Trophoblast cell (in vitro differentiated cells and primary cell): ENCODE measurements around the gene HMGB4.

ENCODE experiments used
- DNase-seq, 2 donors: peaks; one replicate each; pipeline ENCODE4 v3.0.0-alpha.2; 2016
- H2AFZ ChIP-seq: 2 replicates; pipeline ENCODE4 v1.6.1; 2013; ENCODE audit warnings: low read length, moderate library complexity, mild to moderate bottlenecking; ENCODE audit not compliant: insufficient read depth, poor library complexity
- H2AK5ac ChIP-seq: 2 replicates; pipeline ENCODE4 v1.6.1; 2013; ENCODE audit warnings: mild to moderate bottlenecking, low read length
- H2BK120ac ChIP-seq: 2 replicates; pipeline ENCODE4 v1.6.1; 2013; ENCODE audit warnings: low read length, mild to moderate bottlenecking, moderate library complexity; ENCODE audit not compliant: insufficient read depth, poor library complexity
- H2BK12ac ChIP-seq: 2 replicates; pipeline ENCODE4 v1.6.1; 2013; ENCODE audit warnings: mild to moderate bottlenecking, low read length, moderate library complexity
- H2BK5ac ChIP-seq: 2 replicates; pipeline ENCODE4 v1.6.1; 2013; ENCODE audit warnings: low read length, low read depth, moderate library complexity, mild to moderate bottlenecking; ENCODE audit not compliant: poor library complexity
- H3K14ac ChIP-seq: 2 replicates; pipeline ENCODE4 v1.6.1; 2013; ENCODE audit warnings: mild to moderate bottlenecking, low read length
- H3K18ac ChIP-seq: 2 replicates; pipeline ENCODE4 v1.6.1; 2013; ENCODE audit warnings: mild to moderate bottlenecking, low read length
- H3K23ac ChIP-seq: 2 replicates; pipeline ENCODE4 v1.6.1; 2013; ENCODE audit warnings: low read length
- H3K27ac ChIP-seq: 2 replicates; pipeline ENCODE4 v1.5.1; 2013; ENCODE audit warnings: low read depth, mild to moderate bottlenecking, inconsistent platforms, low read length, moderate library complexity
- H3K27me3 ChIP-seq: 2 replicates; pipeline ENCODE4 v1.6.1; 2013; ENCODE audit warnings: inconsistent platforms, mild to moderate bottlenecking, low read length, moderate library complexity; ENCODE audit not compliant: insufficient read depth
- H3K36me3 ChIP-seq, 2 experiments: 1 replicate in 1 of 2; 2 replicates in 1 of 2; pipeline ENCODE4 v1.6.1; 2013; ENCODE audit warnings: low read length in 2 of 2, mild to moderate bottlenecking in 2 of 2, moderate library complexity in 1 of 2; ENCODE audit not compliant: insufficient read depth in 2 of 2, control insufficient read depth in 1 of 2
- H3K4ac ChIP-seq: 2 replicates; pipeline ENCODE4 v1.6.1; 2013; ENCODE audit warnings: low read depth, mild to moderate bottlenecking, low read length, moderate library complexity
- H3K4me1 ChIP-seq, 2 experiments: 1 replicate in 1 of 2; 2 replicates in 1 of 2; pipeline ENCODE4 v1.6.1; 2013; ENCODE audit warnings: low read length in 2 of 2, mild to moderate bottlenecking in 2 of 2, moderate library complexity in 1 of 2; ENCODE audit not compliant: insufficient read depth in 2 of 2, control insufficient read depth in 1 of 2
- H3K4me2 ChIP-seq: 2 replicates; pipeline ENCODE4 v1.6.1; 2013; ENCODE audit warnings: inconsistent platforms, mild to moderate bottlenecking, low read length, moderate library complexity
- H3K4me3 ChIP-seq: 2 replicates; pipeline ENCODE4 v1.5.1; 2013; ENCODE audit warnings: mild to moderate bottlenecking, low read depth, low read length, inconsistent platforms
- H3K79me1 ChIP-seq: one replicate; pipeline ENCODE4 v1.6.1; 2013; ENCODE audit warnings: low read length
- H3K79me2 ChIP-seq: 2 replicates; pipeline ENCODE4 v1.6.1; 2013; ENCODE audit warnings: low read length, mild to moderate bottlenecking; ENCODE audit not compliant: control insufficient read depth, insufficient read depth, poor library complexity
- H3K9ac ChIP-seq: 2 replicates; pipeline ENCODE4 v1.6.1; 2013; ENCODE audit warnings: mild to moderate bottlenecking, low read length
- H3K9me3 ChIP-seq: 2 replicates; pipeline ENCODE4 v1.6.1; 2013; ENCODE audit warnings: low read depth, mild to moderate bottlenecking, control low read depth, inconsistent platforms, low read length; ENCODE audit not compliant: insufficient read depth
- H4K12ac ChIP-seq: 2 replicates; pipeline ENCODE4 v1.6.1; 2013; ENCODE audit warnings: low read depth, mild to moderate bottlenecking, low read length, moderate library complexity
- H4K8ac ChIP-seq: 2 replicates; pipeline ENCODE4 v1.6.1; 2013; ENCODE audit warnings: low read depth, mild to moderate bottlenecking, low read length, moderate library complexity
- H4K91ac ChIP-seq: one replicate; pipeline ENCODE4 v1.6.1; 2013; ENCODE audit warnings: low read depth, mild to moderate bottlenecking, low read length, moderate library complexity
- WGBS: extraction: QIAGEN DNeasy Blood & Tissue Kit; methylation state at CpG from one replicate; pipeline ENCODE4 v1.1.7; 2013; ENCODE audit warnings: missing lambda C conversion rate; ENCODE audit not compliant: insufficient read length, insufficient coverage; ENCODE audit errors: extremely low coverage; 5-methylcytosine and 5-hydroxymethylcytosine counted together

HMGB4 gene

DNA sequence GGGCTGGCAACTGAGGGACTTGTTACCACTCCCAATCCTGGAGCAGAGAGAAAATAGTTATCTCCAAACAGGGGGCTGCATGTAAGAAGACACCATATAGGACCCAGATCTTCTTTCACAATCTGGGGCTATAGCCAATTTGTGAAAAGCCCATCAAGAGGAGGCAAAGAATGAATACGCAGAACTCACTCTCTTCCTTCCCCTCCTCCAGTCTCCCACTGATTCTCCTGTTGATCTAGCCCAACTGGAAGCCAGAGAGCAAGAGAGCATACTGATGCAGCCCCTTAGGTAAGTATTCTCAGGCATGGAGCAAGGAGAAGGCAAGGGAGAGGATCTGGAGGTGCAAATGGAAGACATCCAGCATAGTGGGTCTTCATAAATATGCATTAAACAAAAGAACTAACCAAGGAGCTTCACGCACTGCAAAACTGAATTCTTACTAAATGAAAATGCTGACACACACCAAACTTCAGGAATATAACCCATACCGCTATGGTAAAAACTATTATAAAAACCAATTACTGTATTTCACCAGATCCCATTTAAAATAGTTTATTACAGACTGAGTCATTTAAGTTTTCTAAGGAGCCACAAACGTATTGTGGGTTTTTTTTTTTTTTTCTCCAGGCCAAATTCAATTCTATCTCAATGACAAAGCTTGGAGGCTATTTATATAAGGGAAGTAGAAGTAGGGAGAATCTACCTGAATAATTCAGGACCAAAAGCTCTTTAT lies 15.5 kb upstream of the HMGB4 start:
- Histone ChIP-seq H2BK12ac (no peak overlapping the region), H3K14ac (no peak overlapping the region), H3K23ac (no peak overlapping the region), H3K4ac (no peak overlapping the region), H3K27me3 (no peaks in the 10 kb centered on the region), H3K4me2 (no peak overlapping the region), H4K12ac (no peak overlapping the region), H3K4me1 (peaks cover 0 to 3% of the 10 kb centered on the region in 2 experiments), H3K4me3 (no peak overlapping the region), H4K91ac (no peak overlapping the region), H3K36me3 (no peaks in the 10 kb centered on the region), H3K79me1 (no peaks in the 10 kb centered on the region), H2AFZ (no peak overlapping the region), H2BK120ac (no peak overlapping the region), H4K8ac (no peak overlapping the region), H2AK5ac (no peak overlapping the region), H2BK5ac (no peak overlapping the region), H3K9me3 (no peaks in the 10 kb centered on the region), H3K27ac (no peak overlapping the region), H3K79me2 (no peaks in the 10 kb centered on the region), H3K18ac (no peak overlapping the region), H3K9ac (no peak overlapping the region)
- DNase-seq, result no peak
- WGBS, result no CpG with 5 or more reads among the region's 4 CpGs

GRCh38 chr1:33849211-33849610 lies 14.7 kb upstream of the HMGB4 start:
- Histone ChIP-seq H2BK12ac (no peak overlapping the region), H3K18ac (no peak overlapping the region), H3K79me2 (no peaks in the 10 kb centered on the region), H3K79me1 (no peaks in the 10 kb centered on the region), H3K4me3 (no peak overlapping the region), H3K14ac (no peak overlapping the region), H3K4ac (no peak overlapping the region), H2BK5ac (no peak overlapping the region), H4K8ac (no peak overlapping the region), H2AFZ (no peak overlapping the region), H3K9me3 (no peaks in the 10 kb centered on the region), H3K27me3 (no peaks in the 10 kb centered on the region), H2BK120ac (no peak overlapping the region), H4K12ac (no peak overlapping the region), H3K9ac (no peak overlapping the region), H2AK5ac (no peak overlapping the region), H4K91ac (no peak overlapping the region), H3K23ac (no peak overlapping the region), H3K4me2 (no peak overlapping the region), H3K36me3 (no peaks in the 10 kb centered on the region), H3K4me1 (peaks cover 0 to 3% of the 10 kb centered on the region in 2 experiments), H3K27ac (no peak overlapping the region)
- DNase-seq, result no peak
- WGBS, result no CpG with 5 or more reads among the region's 1 CpG

- Histone ChIP-seq H3K27me3 (no peaks in the 10 kb centered on the region), H3K9me3 (peaks cover 2% of the 10 kb centered on the region), H2BK120ac (no peak overlapping the region), H3K79me2 (no peaks in the 10 kb centered on the region), H3K14ac (no peak overlapping the region), H3K27ac (no peak overlapping the region), H4K8ac (no peak overlapping the region), H3K4me1 (peaks cover 0 to 3% of the 10 kb centered on the region in 2 experiments), H3K4ac (no peak overlapping the region), H4K91ac (no peak overlapping the region), H2BK5ac (no peak overlapping the region), H3K4me2 (no peak overlapping the region), H2AFZ (no peak overlapping the region), H2AK5ac (no peak overlapping the region), H2BK12ac (no peak overlapping the region), H3K4me3 (no peak overlapping the region), H4K12ac (no peak overlapping the region), H3K23ac (no peak overlapping the region), H3K36me3 (no peaks in the 10 kb centered on the region), H3K79me1 (no peaks in the 10 kb centered on the region), H3K18ac (no peak overlapping the region), H3K9ac (no peak overlapping the region)
- DNase-seq, result no peak
- no CpG with 5 or more reads among the region's 1 CpG for WGBS
Observed at GRCh38 chr1:33850481-33850880, 13.4 kb upstream of the HMGB4 start.

GRCh38 chr1:33852711-33853110 lies 11.2 kb upstream of the HMGB4 start:
- H3K9me3 ChIP-seq, result peaks cover 2% of the 10 kb centered on the region
- H3K79me1 ChIP-seq, result no peaks in the 10 kb centered on the region
- no peak overlapping the region for H4K8ac ChIP-seq
- no peak overlapping the region for H3K14ac ChIP-seq
- H3K23ac ChIP-seq, result no peak overlapping the region
- no peak overlapping the region for H3K9ac ChIP-seq
- no peak overlapping the region for H3K4me3 ChIP-seq
- no peak overlapping the region for H2AK5ac ChIP-seq
- H4K91ac ChIP-seq, result no peak overlapping the region
- no peak overlapping the region for H2BK120ac ChIP-seq
- H3K18ac ChIP-seq, result no peak overlapping the region
- no peak overlapping the region for H3K4me2 ChIP-seq
- no peaks in the 10 kb centered on the region for H3K79me2 ChIP-seq
- H3K27ac ChIP-seq, result no peak overlapping the region
- H3K4me1 ChIP-seq, result peaks cover 0 to 3% of the 10 kb centered on the region in 2 experiments
- H2AFZ ChIP-seq, result no peak overlapping the region
- no peaks in the 10 kb centered on the region for H3K36me3 ChIP-seq
- DNase-seq, result no peak
- H3K27me3 ChIP-seq, result no peaks in the 10 kb centered on the region
- no peak overlapping the region for H2BK5ac ChIP-seq
- H4K12ac ChIP-seq, result no peak overlapping the region
- no peak overlapping the region for H3K4ac ChIP-seq
- H2BK12ac ChIP-seq, result no peak overlapping the region
